Endodermal cell (in vitro differentiated cells): ENCODE data around the gene COL4A1. TPM values are rescaled to one million over a fixed set of nuclear protein-coding genes. Genes with fewer than 3 reads are reported as not detected.
A peak's percentile ranks its signal among the peaks of the same experiment; 100 is the strongest.

Source experiments
- DNase-seq: peaks from one replicate; pipeline ENCODE4 v3.0.0-alpha.2; 2017
- H3K27ac ChIP-seq: 2 replicates; pipeline ENCODE4 v1.5.1; 2013; ENCODE audit warnings: mild to moderate bottlenecking, low read depth, low read length, moderate library complexity
- H3K27me3 ChIP-seq: 2 replicates; pipeline ENCODE4 v1.6.1; 2013; ENCODE audit warnings: mild to moderate bottlenecking, low read length, moderate library complexity; ENCODE audit not compliant: insufficient read depth, control insufficient read depth, poor library complexity, severe bottlenecking
- H3K36me3 ChIP-seq: 2 replicates; pipeline ENCODE4 v1.7.0; 2013; ENCODE audit warnings: mild to moderate bottlenecking, low read length, moderate library complexity; ENCODE audit not compliant: control insufficient read depth, insufficient read depth
- H3K4me1 ChIP-seq: one replicate; pipeline ENCODE4 v1.7.0; 2013; ENCODE audit warnings: low read length; ENCODE audit not compliant: control insufficient read depth, insufficient read depth
- H3K4me3 ChIP-seq: 2 replicates; pipeline ENCODE4 v1.5.1; 2013; ENCODE audit warnings: mild to moderate bottlenecking, low read length, moderate library complexity
- H3K9ac ChIP-seq: 2 replicates; pipeline ENCODE4 v1.6.1; 2013; ENCODE audit warnings: mild to moderate bottlenecking, low read length, moderate library complexity; ENCODE audit not compliant: poor library complexity, severe bottlenecking; ENCODE audit errors: extremely low read depth
- H3K9me3 ChIP-seq: 2 replicates; pipeline ENCODE4 v1.6.1; 2013; ENCODE audit warnings: mild to moderate bottlenecking, low read length, moderate library complexity; ENCODE audit not compliant: control insufficient read depth
- H3K27ac Mint-ChIP-seq: 2 replicates; pipeline ENCODE4 v1.8.0; 2020; ENCODE audit warnings: mixed read lengths
- H3K27me3 Mint-ChIP-seq: 2 replicates; pipeline ENCODE4 v1.8.0; 2021; ENCODE audit warnings: mild to moderate bottlenecking, mixed read lengths; ENCODE audit not compliant: insufficient read depth
- H3K36me3 Mint-ChIP-seq: 2 replicates; pipeline ENCODE4 v1.8.0; 2020; ENCODE audit warnings: low read depth, mixed read lengths
- H3K4me1 Mint-ChIP-seq: 2 replicates; pipeline ENCODE4 v1.8.0; 2020; ENCODE audit warnings: mixed read lengths
- H3K4me3 Mint-ChIP-seq: 2 replicates; pipeline ENCODE4 v1.8.0; 2020; ENCODE audit warnings: mild to moderate bottlenecking, moderate library complexity, mixed read lengths
- H3K9me3 Mint-ChIP-seq: 2 replicates; pipeline ENCODE4 v1.8.0; 2020; ENCODE audit warnings: mild to moderate bottlenecking, mixed read lengths
- WGBS, 2 experiments: methylation state at CpG; one replicate each; pipeline versions ENCODE4 v1.1.5 to v1.1.7; 2013; ENCODE audit warnings: missing lambda C conversion rate in 2 of 2, mixed read lengths in 1 of 2; ENCODE audit not compliant: insufficient coverage in 1 of 2, insufficient read length in 1 of 2; 5-methylcytosine and 5-hydroxymethylcytosine counted together
- total RNA-seq, 2 donors: library from RNA; stranded (reverse); fragmentation: NEBNext Ultra II Directional in 1 of 2; extraction: Animal tissue kit (Norgen Biotek cat#: 25700) in 1 of 2; gene quantifications; 2 replicates in 1 of 2; 3 replicates in 1 of 2; pipeline ENCODE4 v1.2.1, GENCODE V29; 2021
- TF ChIP-seq, protein P1 (sequence below): fragments of 200-600 bp; sonication (generic); conservative IDR thresholded peaks from 2 replicates; pipeline ENCODE4 v1.5.0; 2021; ENCODE audit warnings: antibody characterized with exemption, mild to moderate bottlenecking

The COL4A1 gene
- total RNA-seq, 2 donors from 2014 or later: 702 to 764 TPM

DNA sequence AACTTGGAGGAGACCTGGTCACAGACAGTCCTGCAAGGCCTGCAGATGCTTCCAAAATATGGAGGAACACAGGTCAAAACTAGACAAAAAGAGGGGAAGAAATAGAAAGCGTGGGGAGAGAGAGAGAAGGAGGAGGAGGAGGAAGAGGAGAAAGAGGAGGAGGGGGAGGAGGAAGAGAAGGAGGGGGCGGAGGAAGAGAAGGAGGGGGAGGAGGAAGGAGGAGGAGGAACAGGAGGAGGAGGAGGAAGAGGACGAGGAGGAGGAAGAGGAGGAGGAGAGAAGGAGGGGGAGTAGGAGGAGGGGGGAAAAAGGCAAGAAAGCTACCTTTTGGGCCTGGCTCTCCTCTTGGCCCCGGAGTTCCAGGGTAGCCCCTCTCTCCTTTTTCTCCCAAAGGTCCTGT is 105.8 kb downstream of the COL4A1 start:
- Mint-ChIP-seq H3K36me3 (peaks cover 80% of the 10 kb centered on the region), H3K9me3 (no peaks in the 10 kb centered on the region), H3K4me3 (no peak overlapping the region), H3K27me3 (no peaks in the 10 kb centered on the region), H3K4me1 (peaks cover 45% of the 10 kb centered on the region), H3K27ac (no peak overlapping the region)
- peaks cover 25% of the 10 kb centered on the region for H3K4me1 ChIP-seq
- 86 to 100% methylated on average over 1 to 4 of the region's 4 CpGs for WGBS, 2 experiments
- no peak overlapping the region for H3K9ac ChIP-seq
- TF ChIP-seq, protein P1, sequence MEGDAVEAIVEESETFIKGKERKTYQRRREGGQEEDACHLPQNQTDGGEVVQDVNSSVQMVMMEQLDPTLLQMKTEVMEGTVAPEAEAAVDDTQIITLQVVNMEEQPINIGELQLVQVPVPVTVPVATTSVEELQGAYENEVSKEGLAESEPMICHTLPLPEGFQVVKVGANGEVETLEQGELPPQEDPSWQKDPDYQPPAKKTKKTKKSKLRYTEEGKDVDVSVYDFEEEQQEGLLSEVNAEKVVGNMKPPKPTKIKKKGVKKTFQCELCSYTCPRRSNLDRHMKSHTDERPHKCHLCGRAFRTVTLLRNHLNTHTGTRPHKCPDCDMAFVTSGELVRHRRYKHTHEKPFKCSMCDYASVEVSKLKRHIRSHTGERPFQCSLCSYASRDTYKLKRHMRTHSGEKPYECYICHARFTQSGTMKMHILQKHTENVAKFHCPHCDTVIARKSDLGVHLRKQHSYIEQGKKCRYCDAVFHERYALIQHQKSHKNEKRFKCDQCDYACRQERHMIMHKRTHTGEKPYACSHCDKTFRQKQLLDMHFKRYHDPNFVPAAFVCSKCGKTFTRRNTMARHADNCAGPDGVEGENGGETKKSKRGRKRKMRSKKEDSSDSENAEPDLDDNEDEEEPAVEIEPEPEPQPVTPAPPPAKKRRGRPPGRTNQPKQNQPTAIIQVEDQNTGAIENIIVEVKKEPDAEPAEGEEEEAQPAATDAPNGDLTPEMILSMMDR: no peak
- no peak overlapping the region for H3K4me3 ChIP-seq
- no peak overlapping the region for H3K27ac ChIP-seq
- no peak for DNase-seq
- H3K9me3 ChIP-seq: no peaks in the 10 kb centered on the region
- H3K36me3 ChIP-seq: peaks cover 86% of the 10 kb centered on the region
- H3K27me3 ChIP-seq: no peaks in the 10 kb centered on the region

DNA sequence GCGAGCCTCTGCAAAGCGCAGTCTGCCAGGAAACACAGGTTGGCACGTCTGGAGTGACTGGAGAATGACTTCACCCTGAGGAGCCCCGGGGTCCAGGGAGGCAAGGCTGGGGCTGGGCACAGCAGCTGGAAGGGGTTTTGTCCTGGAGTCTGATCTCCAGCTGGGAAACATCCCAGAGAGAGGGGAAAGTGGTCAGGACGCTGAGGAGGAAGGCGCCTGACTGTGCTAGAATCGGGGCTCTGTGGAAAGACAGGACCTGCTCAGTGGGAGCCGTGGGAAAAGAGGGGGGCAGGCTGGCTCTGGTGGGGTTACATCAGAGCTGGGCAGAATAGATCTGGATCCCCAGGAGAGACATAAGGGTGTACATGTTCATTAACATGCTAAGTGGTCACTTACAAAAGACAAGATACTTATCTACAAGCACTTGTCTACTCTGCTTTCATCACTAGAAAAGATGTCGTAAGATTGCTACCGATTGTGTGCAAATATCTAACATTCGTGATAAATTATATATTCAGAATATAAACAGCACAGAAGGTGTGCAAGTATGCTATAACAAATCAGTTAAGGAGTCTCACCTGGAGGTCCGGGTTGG is 106.6 kb downstream of the COL4A1 start:
- Mint-ChIP-seq H3K9me3 (no peaks in the 10 kb centered on the region), H3K27ac (peak overlapping the region; percentile 85), H3K4me3 (peak overlapping the region; percentile 15), H3K4me1 (peaks cover 46% of the 10 kb centered on the region), H3K27me3 (no peaks in the 10 kb centered on the region), H3K36me3 (peaks cover 82% of the 10 kb centered on the region)
- no peak for DNase-seq
- peaks cover 27% of the 10 kb centered on the region for H3K4me1 ChIP-seq
- no peaks in the 10 kb centered on the region for H3K27me3 ChIP-seq
- TF ChIP-seq, protein P1: no peak
- H3K36me3 ChIP-seq: peaks cover 87% of the 10 kb centered on the region
- no peaks in the 10 kb centered on the region for H3K9me3 ChIP-seq
- 86 to 93% methylated on average over 7 to 10 of the region's 12 CpGs for WGBS, 2 experiments
- no peak overlapping the region for H3K9ac ChIP-seq
- no peak overlapping the region for H3K27ac ChIP-seq
- H3K4me3 ChIP-seq: no peak overlapping the region

DNA sequence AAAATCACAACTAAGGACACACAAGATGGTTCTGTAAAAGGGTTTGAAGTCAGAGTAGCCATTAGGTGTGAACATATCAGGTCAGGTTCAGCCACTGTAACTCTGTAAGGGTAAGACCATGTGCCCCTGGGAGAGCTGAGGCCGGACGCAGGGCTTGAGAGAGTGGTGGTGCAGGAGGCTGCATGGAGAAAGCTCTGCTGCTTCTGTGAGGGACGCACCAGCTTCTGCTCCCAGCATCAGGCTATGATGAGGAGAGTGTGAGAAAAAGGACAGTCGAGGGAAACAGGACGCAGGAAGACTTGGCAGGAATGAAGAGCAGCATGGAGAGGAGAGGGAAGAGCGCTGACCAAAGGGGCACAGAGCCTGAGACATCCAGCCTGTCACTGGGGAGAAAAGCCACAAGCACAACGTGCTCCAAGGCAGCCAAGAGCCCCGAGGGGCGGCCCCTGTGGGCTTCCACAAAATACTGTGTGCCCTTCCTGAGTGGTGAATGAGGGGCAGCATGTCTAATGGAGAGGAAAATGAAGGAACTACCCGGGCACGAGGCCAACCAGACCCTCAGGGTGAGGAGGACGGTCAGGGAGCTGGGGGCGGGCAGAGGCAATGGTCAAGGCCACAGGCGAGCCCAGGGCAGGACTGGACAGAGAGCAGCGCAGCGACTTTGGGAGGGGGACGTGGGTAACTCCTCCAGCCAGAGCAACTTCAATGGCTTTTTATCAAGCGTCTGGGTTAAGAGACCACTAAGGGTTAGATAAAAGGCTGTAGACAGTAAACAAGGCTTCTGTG is 107.7 kb downstream of the COL4A1 start:
- Histone ChIP-seq H3K4me1 (peaks cover 27% of the 10 kb centered on the region), H3K9ac (no peak overlapping the region), H3K9me3 (no peaks in the 10 kb centered on the region), H3K27me3 (no peaks in the 10 kb centered on the region), H3K4me3 (no peak overlapping the region), H3K27ac (no peak overlapping the region), H3K36me3 (peaks cover 87% of the 10 kb centered on the region)
- Mint-ChIP-seq H3K9me3 (no peaks in the 10 kb centered on the region), H3K4me1 (peaks cover 46% of the 10 kb centered on the region), H3K36me3 (peaks cover 83% of the 10 kb centered on the region), H3K27ac (peak overlapping the region; percentile 85), H3K4me3 (peak overlapping the region; percentile 15), H3K27me3 (no peaks in the 10 kb centered on the region)
- TF ChIP-seq, protein P1: no peak
- DNase-seq: no peak
- 82 to 85% methylated on average over 13 to 18 of the region's 18 CpGs for WGBS, 2 experiments
